HTERT RPE-1 (cell line): ENCODE measurements around the gene ACOXL.

Experiments
- in situ Hi-C: fragments of 300-500 bp; cut with MboI; formaldehyde crosslinking; loops from 4 replicates; pipeline ENCODE4 v1.14.3; 2020; ENCODE audit warnings: low sequenced_read_pairs

The ACOXL gene

GRCh38 chr2:110904779-110905148 lies 172.4 kb downstream of the ACOXL start:
- in situ Hi-C loops, result no loop called here

- in situ Hi-C loops, result no loop called here
Measured at GRCh38 chr2:110905217-110905616, 172.8 kb downstream of the ACOXL start.

DNA sequence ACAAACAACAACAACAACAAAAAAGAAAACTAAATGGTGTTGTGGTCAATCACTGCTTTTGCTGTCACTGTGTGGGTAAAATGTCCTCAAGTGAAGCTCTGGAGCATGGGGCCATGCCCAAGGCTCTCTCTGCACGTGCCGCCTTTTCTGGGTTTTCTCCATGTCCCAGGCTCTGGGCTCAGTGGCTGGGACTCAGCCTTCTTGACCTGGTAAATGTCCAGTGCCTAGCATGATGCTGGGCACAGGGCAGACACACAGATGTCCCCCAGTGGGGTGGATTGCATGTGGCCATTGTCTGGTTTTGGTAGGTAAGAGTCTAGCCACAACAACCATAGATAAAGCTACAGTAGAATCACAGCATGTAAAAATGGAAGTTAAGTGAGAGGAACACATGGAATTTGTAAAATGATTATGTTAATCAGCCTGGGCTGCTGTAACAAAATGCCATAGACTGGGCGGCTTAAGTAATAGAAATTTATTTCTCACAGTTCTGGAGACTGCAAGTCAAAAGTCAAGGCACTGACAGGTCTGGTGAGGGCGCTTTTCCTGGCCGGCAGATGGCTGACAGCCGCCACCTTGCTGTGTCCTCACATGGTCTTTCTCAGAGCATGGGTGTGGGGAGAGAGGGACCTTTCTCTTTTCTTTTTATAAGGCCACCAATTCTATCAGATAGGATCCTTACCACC lies 174.4 kb downstream of the ACOXL start:
- in situ Hi-C loops, result no loop called here

- in situ Hi-C loops, result no loop called here
Measured at GRCh38 chr2:110909501-110909900, 177.1 kb downstream of the ACOXL start.

GRCh38 chr2:110910423-110910822 lies 178.1 kb downstream of the ACOXL start:
- in situ Hi-C loops, result no loop called here

DNA sequence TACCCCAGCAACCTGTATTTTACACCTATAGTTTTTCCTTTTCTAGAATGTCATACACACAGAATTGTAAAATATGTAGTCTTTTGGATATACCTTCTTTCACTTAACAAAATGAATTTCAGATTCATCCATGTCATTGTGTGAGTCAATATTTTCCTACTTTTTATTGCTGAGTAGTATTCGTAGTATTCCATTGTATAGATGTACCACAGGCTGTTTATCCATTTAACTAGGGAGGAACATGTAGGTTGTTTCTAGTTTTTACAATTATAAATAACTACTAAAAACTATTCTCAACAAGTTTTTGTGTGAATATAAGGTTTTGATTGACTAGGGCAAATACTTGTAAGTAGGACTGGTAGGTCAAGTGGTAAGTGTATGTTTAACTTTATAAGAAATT lies 187.4 kb downstream of the ACOXL start:
- in situ Hi-C loops, result no loop called here

DNA sequence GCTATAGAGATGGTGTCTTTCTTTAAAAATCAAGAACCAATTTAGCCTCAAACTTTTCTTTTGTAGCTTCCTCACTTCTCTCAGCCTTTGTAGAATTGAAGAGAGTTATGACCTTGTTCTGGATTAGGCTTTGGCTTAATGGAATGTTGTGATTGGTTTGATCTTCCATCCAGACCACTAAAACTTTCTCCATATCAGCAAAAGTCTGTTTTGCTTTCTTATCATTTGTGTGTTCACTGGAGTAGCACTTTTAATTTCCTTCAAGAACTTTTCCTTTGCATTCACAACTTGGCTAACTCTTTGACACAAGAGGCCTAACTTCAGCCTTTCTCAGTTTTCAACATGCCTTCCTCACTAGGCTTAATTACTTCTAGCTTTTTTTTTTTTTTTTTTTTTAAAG lies 193.1 kb downstream of the ACOXL start:
- in situ Hi-C loops, result no loop called here

- in situ Hi-C loops, result no loop called here
Measured at GRCh38 chr2:110927526-110927925, 195.2 kb downstream of the ACOXL start.

GRCh38 chr2:110929528-110929927 lies 197.2 kb downstream of the ACOXL start:
- in situ Hi-C loops, result no loop called here

DNA sequence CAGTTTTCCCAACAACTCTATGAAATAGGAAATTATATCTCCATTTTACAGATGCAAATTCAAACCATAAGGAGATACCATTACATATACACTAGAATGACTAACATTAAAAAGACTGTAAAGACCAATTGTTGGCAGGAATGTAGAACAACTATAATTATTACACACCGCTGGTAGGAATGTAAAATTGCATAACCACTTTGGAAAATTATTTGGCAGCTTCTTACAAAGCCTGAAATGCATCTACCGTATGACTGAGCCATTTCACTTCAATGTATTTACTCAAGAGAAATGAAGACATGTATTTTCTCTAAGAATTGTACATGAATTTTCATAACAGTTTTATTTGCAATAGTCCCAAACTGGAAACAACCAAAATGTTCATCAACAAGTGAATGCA lies 199.3 kb downstream of the ACOXL start:
- in situ Hi-C loops, result no loop called here

- in situ Hi-C loops, result no loop called here
Measured at GRCh38 chr2:110933420-110933819, 201.0 kb downstream of the ACOXL start.

DNA sequence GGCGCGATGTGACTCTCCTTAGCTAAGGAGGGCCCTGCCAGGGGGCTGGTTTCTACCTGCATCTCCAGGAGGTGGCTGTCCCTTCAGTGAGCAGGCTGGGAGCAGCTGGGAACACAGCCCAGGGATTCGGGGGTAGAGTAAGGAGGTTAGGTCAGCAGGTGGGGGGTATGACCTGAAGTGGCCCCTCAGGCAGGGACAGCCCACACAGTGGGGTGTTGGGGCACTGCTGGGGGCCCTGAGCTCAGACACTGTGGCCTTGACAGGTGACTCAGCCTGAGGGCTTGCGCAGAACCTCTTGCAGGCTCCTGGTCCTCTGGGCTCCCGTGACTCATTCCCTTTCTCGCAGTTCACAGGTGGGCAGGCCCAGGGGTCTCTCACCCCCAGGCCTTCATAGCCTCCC lies 202.6 kb downstream of the ACOXL start:
- in situ Hi-C loops, result no loop called here

- in situ Hi-C loops, result no loop called here
Measured at GRCh38 chr2:110940376-110940910, 208.1 kb downstream of the ACOXL start.

- in situ Hi-C loops, result no loop called here
Measured at GRCh38 chr2:110941226-110941625, 208.9 kb downstream of the ACOXL start.

DNA sequence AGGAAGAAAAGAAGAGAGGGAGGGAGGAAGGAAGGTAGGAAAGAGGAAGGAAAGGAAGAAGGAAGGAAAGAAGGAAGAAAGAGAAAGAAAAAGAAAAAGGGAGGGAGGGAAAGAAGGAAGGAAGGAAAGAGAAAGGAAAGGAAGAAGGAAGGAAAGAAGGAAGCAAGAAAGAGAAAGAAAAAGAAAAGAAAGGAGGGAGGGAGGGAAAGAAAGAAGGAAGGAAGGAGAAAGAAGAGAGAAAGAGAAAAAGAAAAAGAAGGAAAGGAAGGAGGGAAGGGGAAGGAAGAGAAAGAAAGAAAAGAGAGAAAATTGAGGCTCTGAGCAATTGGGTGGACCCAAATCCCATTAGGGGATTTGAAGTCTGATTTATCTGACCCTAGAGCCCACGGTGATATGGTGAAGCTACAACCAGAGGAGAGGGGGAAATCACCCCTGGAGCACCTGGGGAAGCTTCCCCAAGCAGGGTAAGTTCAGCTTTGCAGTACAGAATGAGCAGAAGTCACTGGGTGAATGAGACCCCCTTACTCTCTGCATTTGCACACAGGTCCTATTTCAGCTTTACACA lies 210.8 kb downstream of the ACOXL start:
- in situ Hi-C loops, result no loop called here

GRCh38 chr2:110946902-110947301 lies 214.5 kb downstream of the ACOXL start:
- in situ Hi-C loops, result no loop called here

DNA sequence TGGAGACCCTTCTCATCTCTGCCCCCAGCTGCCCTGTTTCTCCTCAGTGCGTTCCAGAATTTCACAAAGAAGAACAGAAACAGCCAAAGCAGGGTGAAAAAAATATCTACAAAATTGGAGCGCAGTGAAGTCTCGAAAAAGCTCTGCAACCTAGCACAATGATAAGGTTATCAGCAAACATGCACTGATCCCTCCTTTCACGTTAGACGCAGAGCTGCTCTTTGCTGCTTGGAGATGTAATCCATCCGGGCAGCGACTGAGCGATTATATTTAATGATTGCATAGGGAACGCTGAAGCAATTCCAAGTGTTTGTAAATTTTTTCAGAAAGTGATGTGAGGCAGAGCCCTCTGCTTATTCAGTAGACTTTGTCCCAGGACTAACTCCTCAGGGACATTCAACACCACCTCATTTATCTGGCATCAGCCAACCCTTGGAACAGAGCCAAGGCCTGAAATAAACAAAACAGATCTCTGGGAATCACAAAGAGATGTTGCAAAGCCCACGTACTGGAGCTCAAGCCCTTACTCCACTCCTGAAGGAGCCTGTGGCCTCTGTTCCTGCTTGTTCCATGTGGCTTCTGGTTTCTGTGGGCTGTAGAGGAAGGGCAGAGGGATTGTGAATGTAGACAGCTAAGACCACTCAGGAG lies 215.8 kb downstream of the ACOXL start:
- in situ Hi-C loops, result no loop called here

DNA sequence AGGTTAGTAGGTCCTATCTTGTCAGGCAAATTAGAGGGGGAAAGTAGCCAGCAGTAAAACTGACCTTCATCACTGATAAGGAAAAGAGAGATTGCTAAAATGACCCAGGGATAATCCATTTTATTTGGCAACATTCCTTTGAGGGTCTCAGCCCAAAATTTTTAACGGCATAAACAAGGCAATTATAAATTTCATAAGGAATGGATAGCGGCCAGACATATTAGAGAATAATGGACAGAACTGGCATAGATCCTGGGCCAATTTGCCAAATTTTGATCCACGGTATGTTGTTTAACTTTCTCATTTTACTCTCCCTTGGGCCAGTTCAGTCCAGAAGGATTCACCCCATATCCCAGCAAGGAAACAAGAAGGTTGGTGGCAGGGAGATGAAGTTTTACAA lies 217.9 kb downstream of the ACOXL start:
- in situ Hi-C loops, result no loop called here

DNA sequence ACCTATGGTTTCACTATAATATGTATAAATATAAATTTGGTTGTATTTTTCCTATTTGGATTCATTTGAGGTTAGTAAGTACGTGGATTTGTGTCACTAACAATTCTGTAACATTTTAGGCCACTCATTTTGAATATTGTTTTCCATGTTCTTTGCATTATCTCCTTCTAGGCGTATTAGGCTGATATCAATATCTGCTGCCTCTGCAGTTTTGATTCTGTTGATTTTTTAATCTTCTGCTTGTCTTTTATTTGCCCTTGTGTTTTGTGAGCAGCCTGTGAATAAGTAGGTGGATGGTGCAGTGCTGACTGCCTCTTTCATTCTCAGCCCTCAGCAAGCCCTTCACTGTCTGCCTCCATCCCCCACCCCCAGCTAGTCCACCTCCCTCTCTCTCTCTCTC lies 222.7 kb downstream of the ACOXL start:
- in situ Hi-C loops, result no loop called here

DNA sequence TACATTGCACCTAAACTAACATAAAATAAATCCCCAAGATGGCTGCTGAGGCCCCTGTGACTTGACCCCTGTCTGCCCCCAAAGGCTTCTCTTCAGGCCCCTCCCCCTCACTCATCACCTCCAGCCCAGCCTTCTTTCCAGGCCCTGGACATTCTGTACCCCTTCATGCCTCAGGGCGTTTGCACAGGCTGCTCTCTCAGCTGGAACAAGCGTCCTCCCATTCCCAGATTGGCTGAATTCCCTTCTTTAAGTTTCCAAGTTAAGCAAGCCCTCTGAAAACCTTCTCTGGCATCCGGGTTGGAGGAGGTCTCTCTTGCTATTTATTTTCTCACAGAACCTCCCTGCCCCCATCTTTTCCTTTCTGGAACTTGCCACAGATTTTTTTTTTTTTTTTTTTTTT lies 223.2 kb downstream of the ACOXL start:
- in situ Hi-C loops, result no loop called here

GRCh38 chr2:110957293-110957692 lies 224.9 kb downstream of the ACOXL start:
- in situ Hi-C loops, result no loop called here
